SK-N-SH (cell line): Measurements from ENCODE around the gene ELMO1. TPM values are rescaled to one million over a fixed set of nuclear protein-coding genes. Genes with fewer than 3 reads are reported as not detected.

Experiments used
- CTCF ChIA-PET: fragments of 300-600, 350-600 bp; formaldehyde crosslinking; extraction: SDS; loops from one replicate; lab custom pipeline; 2021; lab: Yijun Ruan, JAX
- POLR2A ChIA-PET: fragments of 350-600 bp; sonication (Branson Sonifier 250); formaldehyde crosslinking; extraction: SDS; loops from one replicate; lab custom pipeline; 2020; ENCODE audit warnings: antibody characterized with exemption, inconsistent platforms; lab: Yijun Ruan, JAX
- DNase-seq: peaks from one replicate; pipeline ENCODE4 v3.0.0; 2012
- H2AFZ ChIP-seq: fragments of 200-600 bp; sonication (generic); 2 replicates; pipeline ENCODE4 v1.8.1; 2016; ENCODE audit warnings: antibody characterized with exemption, mild to moderate bottlenecking, low read depth
- H3F3A ChIP-seq: fragments of 200-600 bp; sonication (generic); replicated peaks from 2 replicates; pipeline ENCODE3; 2016; ENCODE audit warnings: antibody characterized with exemption, mild to moderate bottlenecking; ENCODE audit not compliant: insufficient read depth
- H3K27ac ChIP-seq, 2 experiments: fragments of 200-500 bp in 1 of 2; fragments of 200-600 bp in 1 of 2; sonication (Bioruptor generic) in 1 of 2; sonication (generic), shearing (Covaris generic) in 1 of 2; 2 replicates each; pipeline versions ENCODE4 v1.5.1 to v1.6.1; 2014 to 2016; ENCODE audit warnings: low read depth in 2 of 2, inconsistent platforms in 1 of 2, low read length in 1 of 2, mild to moderate bottlenecking in 1 of 2, mixed read lengths in 1 of 2
- H3K27me3 ChIP-seq: fragments of 200-600 bp; sonication (generic), shearing (Covaris generic); 2 replicates; pipeline ENCODE4 v1.6.1; 2016; ENCODE audit warnings: mixed run types; ENCODE audit not compliant: insufficient read depth
- H3K36me3 ChIP-seq, 2 experiments: fragments of 200-500 bp in 1 of 2; fragments of 200-600 bp in 1 of 2; sonication (Bioruptor generic) in 1 of 2; sonication (generic) in 1 of 2; replicated peaks in 1 of 2; 2 replicates each; pipeline versions ENCODE3 to v1.5.1; 2014 to 2016; ENCODE audit warnings: low read length in 1 of 2, mild to moderate bottlenecking in 1 of 2; ENCODE audit not compliant: insufficient read depth in 2 of 2, control insufficient read depth in 1 of 2
- H3K4me1 ChIP-seq, 2 experiments: fragments of 200-500 bp in 1 of 2; fragments of 200-600 bp in 1 of 2; sonication (Bioruptor generic) in 1 of 2; sonication (generic), shearing (Covaris generic) in 1 of 2; 2 replicates each; pipeline versions ENCODE4 v1.5.1 to v1.6.1; 2014 to 2016; ENCODE audit warnings: low read depth in 1 of 2, low read length in 1 of 2, mixed run types in 1 of 2; ENCODE audit not compliant: insufficient read depth in 2 of 2, control insufficient read depth in 1 of 2
- H3K4me2 ChIP-seq: fragments of 200-600 bp; sonication (generic), shearing (Covaris generic); 2 replicates; pipeline ENCODE4 v1.6.1; 2017; ENCODE audit warnings: mixed run types
- H3K4me3 ChIP-seq, 2 experiments: fragments of 200-500 bp in 1 of 2; fragments of 200-600 bp in 1 of 2; sonication (Bioruptor generic) in 1 of 2; sonication (generic), shearing (Covaris generic) in 1 of 2; 2 replicates each; pipeline versions ENCODE4 v1.5.1 to v1.8.1; 2014 to 2016; ENCODE audit warnings: low read depth in 2 of 2, inconsistent platforms in 1 of 2, low read length in 1 of 2, mild to moderate bottlenecking in 1 of 2, mixed read lengths in 1 of 2, moderate library complexity in 1 of 2
- H3K79me2 ChIP-seq: fragments of 200-600 bp; sonication (generic); 2 replicates; pipeline ENCODE4 v1.8.1; 2017; ENCODE audit warnings: mild to moderate bottlenecking; ENCODE audit not compliant: insufficient read depth
- H3K9ac ChIP-seq: fragments of 200-600 bp; sonication (generic); 2 replicates; pipeline ENCODE4 v1.6.1; 2017; ENCODE audit warnings: mixed run types
- H3K9me2 ChIP-seq: fragments of 200-600 bp; sonication (generic); 2 replicates; pipeline ENCODE4 v1.6.1; 2017; ENCODE audit warnings: mixed run types
- H3K9me3 ChIP-seq: fragments of 200-600 bp; sonication (generic); 2 replicates; pipeline ENCODE4 v1.6.1; 2017; ENCODE audit warnings: mixed run types, mild to moderate bottlenecking, moderate library complexity
- H4K20me1 ChIP-seq: fragments of 200-600 bp; sonication (generic); 2 replicates; pipeline ENCODE4 v1.6.1; 2017; ENCODE audit warnings: mild to moderate bottlenecking, mixed run types; ENCODE audit not compliant: insufficient read depth
- CHD2 ChIP-seq: fragments of 150-350 bp; IDR thresholded peaks from 2 replicates; pipeline ENCODE4 v1.6.1; 2018; ENCODE audit warnings: low read length; ENCODE audit not compliant: partially characterized antibody
- ELF1 ChIP-seq: IDR thresholded peaks from 2 replicates; pipeline ENCODE4 v1.4.0; 2012
- EP300 ChIP-seq, 2 experiments: IDR thresholded peaks; 2 replicates each; pipeline versions ENCODE4 v1.4.0 to v1.6.1; 2012; ENCODE audit warnings: borderline replicate concordance in 1 of 2, low read depth in 1 of 2, low read length in 1 of 2
- FOSL2 ChIP-seq: IDR thresholded peaks from 2 replicates; pipeline ENCODE4 v1.4.0; 2012; ENCODE audit warnings: low read depth, mild to moderate bottlenecking, moderate library complexity, borderline replicate concordance
- FOXJ3 ChIP-seq: sonication (generic); formaldehyde crosslinking; IDR thresholded peaks from 2 replicates; pipeline ENCODE4 v1.5.1; 2020; ENCODE audit warnings: mild to moderate bottlenecking, missing genetic modification reagents
- FOXM1 ChIP-seq: IDR thresholded peaks from 2 replicates; pipeline ENCODE4 v1.4.0; 2012; ENCODE audit warnings: low read depth, mild to moderate bottlenecking
- GABPA ChIP-seq: IDR thresholded peaks from 2 replicates; pipeline ENCODE4 v1.4.0; 2012; ENCODE audit warnings: low read depth, mild to moderate bottlenecking
- GATA2 ChIP-seq: sonication (generic); formaldehyde crosslinking; IDR thresholded peaks from 2 replicates; pipeline ENCODE4 v1.5.0; 2020; ENCODE audit warnings: mild to moderate bottlenecking, missing genetic modification reagents
- NFIC ChIP-seq: IDR thresholded peaks from 2 replicates; pipeline ENCODE4 v1.4.0; 2012; ENCODE audit warnings: borderline replicate concordance
- POLR2AphosphoS5 ChIP-seq: IDR thresholded peaks from 2 replicates; pipeline ENCODE4 v1.6.1; 2012; ENCODE audit warnings: low read depth, low read length
- RAD21 ChIP-seq: IDR thresholded peaks from 2 replicates; pipeline ENCODE4 v1.6.1; 2012; ENCODE audit warnings: mild to moderate bottlenecking, low read length
- RCOR1 ChIP-seq: fragments of 150-350 bp; IDR thresholded peaks from 2 replicates; pipeline ENCODE4 v1.6.1; 2017; ENCODE audit warnings: antibody characterized with exemption, low read length
- RFX5 ChIP-seq: IDR thresholded peaks from 2 replicates; pipeline ENCODE4 v1.6.1; 2012; ENCODE audit warnings: mild to moderate bottlenecking, improper control_type of control experiment, low read length
- SIN3A ChIP-seq: IDR thresholded peaks from 2 replicates; pipeline ENCODE4 v1.6.1; 2012; ENCODE audit warnings: low read depth, mild to moderate bottlenecking, low read length, moderate library complexity, borderline replicate concordance
- SMC3 ChIP-seq: IDR thresholded peaks from 2 replicates; pipeline ENCODE4 v1.6.1; 2012; ENCODE audit warnings: low read depth, low read length, improper control_type of control experiment
- TAF1 ChIP-seq: IDR thresholded peaks from 2 replicates; pipeline ENCODE4 v1.6.1; 2012; ENCODE audit warnings: low read depth, mild to moderate bottlenecking, low read length, moderate library complexity, borderline replicate concordance
- TCF12 ChIP-seq: IDR thresholded peaks from 2 replicates; pipeline ENCODE4 v1.4.0; 2012
- TEAD4 ChIP-seq: IDR thresholded peaks from 2 replicates; pipeline ENCODE4 v1.4.0; 2012; ENCODE audit warnings: mild to moderate bottlenecking, borderline replicate concordance; ENCODE audit not compliant: insufficient read depth
- YY1 ChIP-seq: IDR thresholded peaks from 2 replicates; pipeline ENCODE4 v1.4.0; 2012; ENCODE audit warnings: low read depth, mild to moderate bottlenecking
- WGBS: methylation state at CpG from one replicate; pipeline ENCODE4 v1.1.6; 2017; ENCODE audit warnings: low lambda C conversion rate; 5-methylcytosine and 5-hydroxymethylcytosine counted together
- polyA plus RNA-seq, 3 experiments: library from polyadenylated mRNA; depleted of rRNA; stranded (reverse); fragments of >200 nt; gene quantifications; 2 replicates each; pipeline ENCODE4 v1.2.3, GENCODE V29; 2012
- TF ChIP-seq, protein P1 (sequence below): fragments of 200-600 bp; sonication (generic); IDR thresholded peaks from 2 replicates; pipeline ENCODE4 v1.6.1; 2017; ENCODE audit warnings: antibody characterized with exemption, mild to moderate bottlenecking, moderate library complexity
- TF ChIP-seq, protein P2 (sequence below): IDR thresholded peaks from 2 replicates; pipeline ENCODE4; 2012
- TF ChIP-seq, protein P3 (sequence below): IDR thresholded peaks from 2 replicates; pipeline ENCODE4 v1.6.1; 2012; ENCODE audit warnings: mild to moderate bottlenecking, low read depth, low read length, moderate library complexity
- TF ChIP-seq, protein P4 (sequence below): IDR thresholded peaks from 2 replicates; pipeline ENCODE4 v1.4.0; 2012; ENCODE audit warnings: low read depth

ELMO1 gene
- polyA plus RNA-seq, 1 of the 3 experiments (the other 2 are of a cell fraction): 0.64 TPM

GRCh38 chr7:37365405-37365804 is 83.3 kb downstream of the ELMO1 start:
- no peak for TF ChIP-seq SIN3A
- no peak for TF ChIP-seq FOXJ3
- TF ChIP-seq, protein P1, sequence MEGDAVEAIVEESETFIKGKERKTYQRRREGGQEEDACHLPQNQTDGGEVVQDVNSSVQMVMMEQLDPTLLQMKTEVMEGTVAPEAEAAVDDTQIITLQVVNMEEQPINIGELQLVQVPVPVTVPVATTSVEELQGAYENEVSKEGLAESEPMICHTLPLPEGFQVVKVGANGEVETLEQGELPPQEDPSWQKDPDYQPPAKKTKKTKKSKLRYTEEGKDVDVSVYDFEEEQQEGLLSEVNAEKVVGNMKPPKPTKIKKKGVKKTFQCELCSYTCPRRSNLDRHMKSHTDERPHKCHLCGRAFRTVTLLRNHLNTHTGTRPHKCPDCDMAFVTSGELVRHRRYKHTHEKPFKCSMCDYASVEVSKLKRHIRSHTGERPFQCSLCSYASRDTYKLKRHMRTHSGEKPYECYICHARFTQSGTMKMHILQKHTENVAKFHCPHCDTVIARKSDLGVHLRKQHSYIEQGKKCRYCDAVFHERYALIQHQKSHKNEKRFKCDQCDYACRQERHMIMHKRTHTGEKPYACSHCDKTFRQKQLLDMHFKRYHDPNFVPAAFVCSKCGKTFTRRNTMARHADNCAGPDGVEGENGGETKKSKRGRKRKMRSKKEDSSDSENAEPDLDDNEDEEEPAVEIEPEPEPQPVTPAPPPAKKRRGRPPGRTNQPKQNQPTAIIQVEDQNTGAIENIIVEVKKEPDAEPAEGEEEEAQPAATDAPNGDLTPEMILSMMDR: no peak
- no peak for TF ChIP-seq TAF1
- no peak for TF ChIP-seq ELF1
- TF ChIP-seq, protein P2, sequence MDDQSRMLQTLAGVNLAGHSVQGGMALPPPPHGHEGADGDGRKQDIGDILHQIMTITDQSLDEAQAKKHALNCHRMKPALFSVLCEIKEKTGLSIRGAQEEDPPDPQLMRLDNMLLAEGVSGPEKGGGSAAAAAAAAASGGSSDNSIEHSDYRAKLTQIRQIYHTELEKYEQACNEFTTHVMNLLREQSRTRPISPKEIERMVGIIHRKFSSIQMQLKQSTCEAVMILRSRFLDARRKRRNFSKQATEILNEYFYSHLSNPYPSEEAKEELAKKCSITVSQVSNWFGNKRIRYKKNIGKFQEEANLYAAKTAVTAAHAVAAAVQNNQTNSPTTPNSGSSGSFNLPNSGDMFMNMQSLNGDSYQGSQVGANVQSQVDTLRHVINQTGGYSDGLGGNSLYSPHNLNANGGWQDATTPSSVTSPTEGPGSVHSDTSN: no peak
- no peak for TF ChIP-seq NFIC
- TF ChIP-seq FOSL2: no peak
- Histone ChIP-seq H3K9me3 (no peaks in the 10 kb centered on the region), H3K4me2 (no peak overlapping the region), H3K4me3 (no peak overlapping the region), H3K36me3 (no peaks in the 10 kb centered on the region), H3F3A (no peaks in the 10 kb centered on the region), H4K20me1 (no peaks in the 10 kb centered on the region), H3K4me1 (no peaks in the 10 kb centered on the region; a peak in 1 of 4 replicates), H3K9ac (no peak overlapping the region), H3K9me2 (no peaks in the 10 kb centered on the region), H3K27me3 (no peaks in the 10 kb centered on the region), H2AFZ (no peak overlapping the region), H3K27ac (no peak overlapping the region), H3K79me2 (no peaks in the 10 kb centered on the region)
- POLR2A ChIA-PET: no interaction called here
- CTCF ChIA-PET: interaction anchor here (1.0 to 1.1 kb wide), 2 partner anchors 10 to 130 kb away, joined by 3 read pairs; no protein-coding TSS in a partner anchor
- 21% methylated on average over 4 of the region's 4 CpGs for WGBS
- no peak for DNase-seq

- Histone ChIP-seq H3K36me3 (no peaks in the 10 kb centered on the region), H3K9me2 (no peaks in the 10 kb centered on the region), H3K4me3 (no peak overlapping the region), H3K9me3 (0 out of 2 replicates have a peak, but pooled peaks cover under 1% of the 10 kb centered on the region), H3K4me1 (peaks cover 0 to 3% of the 10 kb centered on the region in 2 experiments; a peak in 2 of 4 replicates), H3K4me2 (no peak overlapping the region), H3K27ac (no peak overlapping the region), H4K20me1 (no peaks in the 10 kb centered on the region), H3K79me2 (no peaks in the 10 kb centered on the region), H3K9ac (no peak overlapping the region), H3K27me3 (no peaks in the 10 kb centered on the region), H2AFZ (no peak overlapping the region), H3F3A (no peaks in the 10 kb centered on the region)
- 54% methylated on average over 8 of the region's 8 CpGs for WGBS
- no peak for DNase-seq
- ChIA-PET POLR2A (no interaction called here), CTCF (interaction anchor here (1.0 to 1.1 kb wide), 2 partner anchors 9 to 130 kb away, joined by 3 read pairs; no protein-coding TSS in a partner anchor)
- TF ChIP-seq, protein P3, sequence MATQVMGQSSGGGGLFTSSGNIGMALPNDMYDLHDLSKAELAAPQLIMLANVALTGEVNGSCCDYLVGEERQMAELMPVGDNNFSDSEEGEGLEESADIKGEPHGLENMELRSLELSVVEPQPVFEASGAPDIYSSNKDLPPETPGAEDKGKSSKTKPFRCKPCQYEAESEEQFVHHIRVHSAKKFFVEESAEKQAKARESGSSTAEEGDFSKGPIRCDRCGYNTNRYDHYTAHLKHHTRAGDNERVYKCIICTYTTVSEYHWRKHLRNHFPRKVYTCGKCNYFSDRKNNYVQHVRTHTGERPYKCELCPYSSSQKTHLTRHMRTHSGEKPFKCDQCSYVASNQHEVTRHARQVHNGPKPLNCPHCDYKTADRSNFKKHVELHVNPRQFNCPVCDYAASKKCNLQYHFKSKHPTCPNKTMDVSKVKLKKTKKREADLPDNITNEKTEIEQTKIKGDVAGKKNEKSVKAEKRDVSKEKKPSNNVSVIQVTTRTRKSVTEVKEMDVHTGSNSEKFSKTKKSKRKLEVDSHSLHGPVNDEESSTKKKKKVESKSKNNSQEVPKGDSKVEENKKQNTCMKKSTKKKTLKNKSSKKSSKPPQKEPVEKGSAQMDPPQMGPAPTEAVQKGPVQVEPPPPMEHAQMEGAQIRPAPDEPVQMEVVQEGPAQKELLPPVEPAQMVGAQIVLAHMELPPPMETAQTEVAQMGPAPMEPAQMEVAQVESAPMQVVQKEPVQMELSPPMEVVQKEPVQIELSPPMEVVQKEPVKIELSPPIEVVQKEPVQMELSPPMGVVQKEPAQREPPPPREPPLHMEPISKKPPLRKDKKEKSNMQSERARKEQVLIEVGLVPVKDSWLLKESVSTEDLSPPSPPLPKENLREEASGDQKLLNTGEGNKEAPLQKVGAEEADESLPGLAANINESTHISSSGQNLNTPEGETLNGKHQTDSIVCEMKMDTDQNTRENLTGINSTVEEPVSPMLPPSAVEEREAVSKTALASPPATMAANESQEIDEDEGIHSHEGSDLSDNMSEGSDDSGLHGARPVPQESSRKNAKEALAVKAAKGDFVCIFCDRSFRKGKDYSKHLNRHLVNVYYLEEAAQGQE: no peak
- TF ChIP-seq EP300 (IDR thresholded peaks at IDR 0.05; ENCODE audit: borderline replicate concordance in 1 of 2, low read depth in 1 of 2, low read length in 1 of 2) (no peak), RFX5 (no peak), GATA2 (CRISPR knock-in tag) (no peak), FOXM1 (no peak), FOXJ3 (no peak), TCF12 (no peak), GABPA (no peak), YY1 (no peak), TEAD4 (no peak), NFIC (no peak), SMC3 (no peak), CHD2 (no peak), RCOR1 (no peak), RAD21 (no peak), POLR2AphosphoS5 (no peak)
- TF ChIP-seq, protein P4, sequence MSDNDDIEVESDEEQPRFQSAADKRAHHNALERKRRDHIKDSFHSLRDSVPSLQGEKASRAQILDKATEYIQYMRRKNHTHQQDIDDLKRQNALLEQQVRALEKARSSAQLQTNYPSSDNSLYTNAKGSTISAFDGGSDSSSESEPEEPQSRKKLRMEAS: no peak
Observed at GRCh38 chr7:37364856-37365255, 83.8 kb downstream of the ELMO1 start.
